Activated T-helper 1 cell treated with Interleukin-2 at 50 U/mL for 16 hours (primary cell): ENCODE data around the gene DPH3.

Experiments
- DNase-seq: peaks from one replicate; pipeline ENCODE4 v3.0.0-alpha.2; 2020; ENCODE audit warnings: low read depth

DPH3 gene

GRCh38 chr3:16290827-16291196 lies 26.1 kb upstream of the DPH3 start:
- no peak for DNase-seq

- no peak for DNase-seq
These were observed 25.5 kb upstream of the DPH3 start for GRCh38 chr3:16290007-16290826.

- no peak for DNase-seq
These were observed 24.6 kb upstream of the DPH3 start for GRCh38 chr3:16289144-16289889.

- DNase-seq, result no peak
These were observed 23.9 kb upstream of the DPH3 start for GRCh38 chr3:16288664-16289063.

- DNase-seq, result no peak
These were observed 22.2 kb upstream of the DPH3 start for GRCh38 chr3:16286751-16287543.

GRCh38 chr3:16286161-16286560 lies 21.4 kb upstream of the DPH3 start:
- DNase-seq, result peak; percentile 54

GRCh38 chr3:16284633-16285032 lies 19.9 kb upstream of the DPH3 start:
- DNase-seq, result no peak

- DNase-seq, result no peak
These were observed 15.9 kb upstream of the DPH3 start for GRCh38 chr3:16280671-16281070.

GRCh38 chr3:16279010-16279801 lies 14.5 kb upstream of the DPH3 start:
- DNase-seq, result no peak

GRCh38 chr3:16277471-16277870 lies 12.7 kb upstream of the DPH3 start:
- no peak for DNase-seq

- DNase-seq, result no peak
These were observed 9.1 kb upstream of the DPH3 start for GRCh38 chr3:16273867-16274266.

- DNase-seq, result no peak
These were observed 7.8 kb upstream of the DPH3 start for GRCh38 chr3:16272588-16272987.

- no peak for DNase-seq
These were observed 6.1 kb upstream of the DPH3 start for GRCh38 chr3:16270855-16271254.

GRCh38 chr3:16266714-16267113 lies 2.0 kb upstream of the DPH3 start:
- DNase-seq, result no peak

GRCh38 chr3:16265455-16265786 lies 678 bp upstream of the DPH3 start:
- DNase-seq, result no peak

GRCh38 chr3:16264174-16264707 lies 502 bp downstream of the DPH3 start:
- no peak for DNase-seq

GRCh38 chr3:16262174-16262573 lies 2.6 kb downstream of the DPH3 start:
- DNase-seq, result no peak

GRCh38 chr3:16260046-16260445 lies 4.7 kb downstream of the DPH3 start:
- no peak for DNase-seq

- DNase-seq, result no peak
These were observed 5.9 kb downstream of the DPH3 start for GRCh38 chr3:16258866-16259265.

- no peak for DNase-seq
These were observed 6.6 kb downstream of the DPH3 start for GRCh38 chr3:16258177-16258576.

GRCh38 chr3:16257309-16257708 lies 7.4 kb downstream of the DPH3 start:
- no peak for DNase-seq

- no peak for DNase-seq
These were observed 9.0 kb downstream of the DPH3 start for GRCh38 chr3:16255726-16256125.
